ENCODE data around the gene FXYD2.

DNA sequence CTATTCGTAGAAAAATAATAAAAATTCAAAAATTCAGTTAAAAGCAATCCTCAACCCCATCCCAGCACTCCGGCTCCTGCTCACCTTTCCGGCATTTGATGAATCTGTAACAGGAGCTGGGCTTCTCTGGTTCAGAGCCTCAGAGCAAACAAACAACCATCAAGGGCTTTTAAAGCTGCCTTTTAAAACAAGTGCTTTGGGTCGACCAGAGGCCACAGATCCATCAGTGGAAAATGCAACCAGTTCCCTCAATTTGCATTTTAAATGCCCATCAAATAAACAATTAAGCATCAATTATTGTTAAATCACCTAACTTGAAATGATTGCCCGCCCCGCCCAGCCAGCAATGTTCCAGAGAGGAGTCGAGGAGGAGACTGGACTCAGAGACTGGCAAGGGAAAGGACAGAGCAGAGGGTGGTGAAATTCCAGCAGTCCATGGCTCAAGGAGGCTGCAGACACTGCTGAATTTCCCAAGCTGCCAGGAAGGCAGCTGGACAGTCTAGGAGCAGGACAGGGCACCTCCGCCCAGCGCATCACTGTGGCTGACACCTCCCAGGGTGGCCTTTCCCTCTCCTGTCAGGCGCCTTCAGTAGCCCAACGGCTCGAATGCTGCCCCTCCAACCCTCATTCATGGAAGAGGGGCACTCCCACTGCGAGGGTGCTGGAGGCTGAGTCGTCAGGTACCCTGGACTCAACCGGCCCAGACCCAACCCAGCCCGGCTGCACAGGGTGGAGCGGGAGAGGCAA is 44.4 kb upstream of the FXYD2 start:
- TF ChIP-seq POLR2A (IDR thresholded peaks at IDR 0.05; ENCODE audit: low read depth, low read length) (no peak), TAF1 (IDR thresholded peaks at IDR 0.05; ENCODE audit: borderline replicate concordance, low read depth, low read length) (no peak), POLR2AphosphoS5 (IDR thresholded peaks at IDR 0.05; ENCODE audit: low read depth, low read length) (no peak)
